Measurements from ENCODE around the gene MYO1C.
"Not testable (repeated sequence)": the region's sequence is repeated elsewhere in the genome, so short reads cannot be mapped to it uniquely, and the experiment has no call there.

MYO1C gene

DNA sequence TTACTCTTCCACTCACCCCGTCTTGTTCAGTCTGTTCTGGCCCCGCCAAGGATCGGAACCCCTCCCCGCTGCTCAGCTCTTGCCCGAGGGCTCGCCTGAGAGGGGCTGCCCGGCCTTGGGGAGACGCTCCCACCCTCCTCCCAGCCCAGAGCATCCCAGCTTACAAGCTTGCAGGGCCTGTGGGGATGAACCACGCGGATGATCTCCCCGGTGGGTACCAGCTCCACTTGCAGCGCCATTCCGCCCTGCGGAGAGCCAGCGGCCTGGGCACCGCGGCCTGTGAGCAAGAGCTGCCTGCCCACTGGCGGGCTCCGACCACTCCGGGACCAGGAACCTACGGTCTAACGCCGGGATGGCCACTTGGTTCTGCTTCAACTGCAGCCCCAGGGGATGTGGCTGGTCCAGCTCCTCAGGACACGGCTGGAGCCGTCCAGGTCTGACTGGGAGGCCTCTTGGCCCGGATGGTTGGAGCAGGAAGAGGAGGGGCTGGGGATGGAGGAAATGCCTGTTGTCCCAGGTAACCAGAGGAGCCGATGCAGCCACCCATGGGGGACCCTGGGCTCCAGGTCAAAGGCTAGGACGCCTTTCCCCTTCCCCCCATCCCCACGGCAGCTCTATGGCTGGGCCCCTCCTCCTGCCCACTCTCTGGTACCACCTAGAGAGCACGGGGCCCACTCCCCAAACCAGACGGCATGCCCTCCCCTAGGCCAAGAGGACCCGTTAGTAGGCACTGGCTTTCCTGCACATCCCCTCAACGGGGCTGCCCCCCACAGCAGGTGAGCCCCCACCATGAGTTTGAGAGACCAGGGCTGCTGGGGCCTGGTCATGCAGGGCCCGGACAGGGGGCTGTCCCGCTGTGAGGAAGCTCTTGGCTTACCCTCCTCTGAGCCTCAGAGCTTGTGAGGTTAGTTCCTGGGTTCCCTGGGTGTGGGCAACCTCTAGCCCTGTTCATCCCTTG lies at the start of gene MYO1C:
TSS of gene MYO1C (minus strand) at position 438 of the 958 bp plus-strand sequence. CDS start at position 239, 199 bp downstream.
- no peak for DNase-seq

DNA sequence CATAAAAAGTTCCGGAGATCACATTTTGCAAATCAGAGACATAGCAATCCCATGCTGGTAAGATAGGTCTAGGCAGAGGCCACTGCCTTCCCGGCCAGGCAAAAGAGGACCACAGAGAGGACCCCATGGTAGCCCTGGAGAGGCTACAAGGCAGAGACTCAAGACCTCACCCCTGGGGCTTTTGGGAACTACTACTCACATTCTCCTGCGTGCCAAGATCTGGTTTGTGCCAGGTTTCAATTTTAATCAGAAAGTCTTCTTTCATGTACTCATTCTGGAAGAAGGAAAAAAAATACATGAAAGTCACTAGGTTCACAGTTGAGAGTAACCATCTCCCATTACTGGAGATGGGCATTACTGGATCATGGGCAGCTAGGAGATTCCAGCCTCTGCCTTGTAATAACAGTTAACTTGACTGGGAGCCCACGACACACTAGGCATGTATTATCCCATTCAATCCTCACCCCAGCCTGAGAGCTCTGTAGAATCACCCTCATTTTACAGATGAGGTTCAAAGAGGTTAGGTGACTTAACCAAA lies 49.0 kb upstream of the MYO1C start:
- no peak for DNase-seq

GRCh38 chr17:1539811-1540210 lies 47.3 kb upstream of the MYO1C start:
- DNase-seq, result no peak

GRCh38 chr17:1535737-1536136 lies 43.3 kb upstream of the MYO1C start:
- DNase-seq, result no peak

- no peak for DNase-seq
Measured at GRCh38 chr17:1533661-1534325, 41.3 kb upstream of the MYO1C start.

DNA sequence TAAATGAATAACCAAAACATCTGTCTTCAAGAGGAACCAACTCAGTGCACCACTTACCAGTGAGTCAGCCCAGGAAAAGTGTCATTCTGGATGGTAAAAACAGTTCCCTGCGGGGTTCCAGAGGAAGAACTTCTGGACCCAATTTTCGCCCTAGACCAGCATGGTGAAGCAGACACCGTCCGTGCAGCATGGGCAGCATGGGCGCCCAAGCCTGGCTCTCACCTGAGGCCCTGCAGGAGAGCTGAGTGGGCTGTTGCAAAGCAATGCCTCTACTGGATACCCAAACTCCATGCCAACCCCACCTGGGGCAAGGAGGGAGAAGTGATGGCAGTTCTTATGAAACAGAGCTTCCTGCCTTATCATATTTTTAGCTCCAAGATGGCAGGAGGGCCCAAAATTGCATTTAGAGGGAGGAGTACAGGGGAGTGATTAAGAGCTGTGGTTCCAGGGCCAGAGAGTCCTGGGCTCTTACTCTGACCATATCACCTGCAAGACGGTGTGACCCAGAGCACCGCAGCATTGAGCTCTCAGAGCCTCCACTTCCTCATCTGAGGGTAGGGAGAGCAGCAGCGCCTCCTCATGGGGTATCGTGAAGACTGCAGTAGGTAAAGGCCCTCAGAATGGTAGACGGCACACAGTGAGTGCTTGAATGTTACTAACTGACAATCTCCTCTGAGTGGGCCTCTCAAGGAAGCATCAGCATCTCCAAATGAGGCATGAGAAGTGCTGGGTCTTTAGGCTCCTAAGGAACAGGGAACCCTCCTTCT lies 40.5 kb upstream of the MYO1C start:
- peak; percentile 68 for DNase-seq

DNA sequence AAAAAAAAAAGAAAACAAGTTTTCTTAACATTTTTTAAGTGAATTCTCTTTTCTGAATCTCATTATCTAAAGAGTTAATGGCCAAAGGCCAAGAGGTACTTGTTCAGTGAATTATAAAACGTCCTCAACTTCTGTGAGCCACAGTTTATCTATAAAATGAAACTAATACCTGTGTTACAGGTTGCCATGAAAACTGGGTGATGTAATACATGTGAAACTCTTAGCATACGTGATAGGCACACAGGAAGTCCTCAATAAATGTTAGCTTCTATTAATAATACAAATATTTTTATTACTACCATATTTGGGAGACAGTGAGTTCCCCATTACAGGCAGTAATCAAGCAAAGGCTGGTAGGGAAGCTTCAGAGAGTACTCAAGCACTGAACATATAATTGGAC lies 37.4 kb upstream of the MYO1C start:
- DNase-seq, result no peak

DNA sequence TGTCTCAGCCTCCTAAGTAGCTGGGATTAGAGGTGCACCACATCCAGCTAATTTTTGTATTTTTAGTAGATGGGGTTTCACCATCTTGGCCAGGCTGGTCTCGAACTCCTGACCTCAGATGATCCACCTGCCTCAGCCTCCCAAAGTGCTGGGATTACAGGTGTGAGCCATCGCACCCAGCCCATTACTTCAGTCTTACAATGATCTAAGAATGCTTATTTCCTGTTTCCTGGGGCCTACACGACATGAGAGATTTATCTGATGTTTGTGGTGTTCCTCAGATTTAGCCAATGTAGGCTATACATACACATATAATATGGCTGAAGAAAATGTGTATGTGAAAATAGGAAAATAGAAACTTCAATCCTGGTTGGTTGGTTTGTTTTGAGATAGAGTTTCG lies 34.4 kb upstream of the MYO1C start:
- DNase-seq, result not testable (repeated sequence)

GRCh38 chr17:1522626-1523025 lies 30.1 kb upstream of the MYO1C start:
- DNase-seq, result no peak

- no peak for DNase-seq
Measured at GRCh38 chr17:1521086-1521640, 28.7 kb upstream of the MYO1C start.

- DNase-seq, result peak; percentile 29
Measured at GRCh38 chr17:1519678-1520077, 27.2 kb upstream of the MYO1C start.

DNA sequence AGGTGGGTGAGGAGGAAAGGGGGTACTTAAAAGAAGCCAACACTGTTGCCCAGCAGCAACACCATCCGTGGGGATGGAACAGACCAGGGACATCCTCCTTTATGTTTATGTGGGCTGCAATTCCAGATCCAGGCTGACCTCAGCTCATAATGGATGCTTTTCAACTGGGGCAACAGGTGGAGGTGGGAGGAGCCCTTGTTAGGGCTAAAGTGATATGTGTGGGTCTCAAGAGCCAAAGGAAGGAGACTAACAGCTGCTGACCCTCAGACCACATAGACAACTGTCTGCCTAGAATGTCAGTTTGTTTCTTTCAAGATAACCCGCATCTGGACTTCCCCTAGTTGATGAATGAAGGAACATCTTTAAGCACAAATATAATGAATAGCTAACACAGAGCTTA lies 25.9 kb upstream of the MYO1C start:
- DNase-seq, result no peak

GRCh38 chr17:1516388-1517161 lies 24.1 kb upstream of the MYO1C start, which contains the start of gene INPP5K:
Gene INPP5K (minus strand): TSS chr17:1516612. CDS start chr17:1516499, 113 bp downstream.
- DNase-seq, result peak; percentile 98

DNA sequence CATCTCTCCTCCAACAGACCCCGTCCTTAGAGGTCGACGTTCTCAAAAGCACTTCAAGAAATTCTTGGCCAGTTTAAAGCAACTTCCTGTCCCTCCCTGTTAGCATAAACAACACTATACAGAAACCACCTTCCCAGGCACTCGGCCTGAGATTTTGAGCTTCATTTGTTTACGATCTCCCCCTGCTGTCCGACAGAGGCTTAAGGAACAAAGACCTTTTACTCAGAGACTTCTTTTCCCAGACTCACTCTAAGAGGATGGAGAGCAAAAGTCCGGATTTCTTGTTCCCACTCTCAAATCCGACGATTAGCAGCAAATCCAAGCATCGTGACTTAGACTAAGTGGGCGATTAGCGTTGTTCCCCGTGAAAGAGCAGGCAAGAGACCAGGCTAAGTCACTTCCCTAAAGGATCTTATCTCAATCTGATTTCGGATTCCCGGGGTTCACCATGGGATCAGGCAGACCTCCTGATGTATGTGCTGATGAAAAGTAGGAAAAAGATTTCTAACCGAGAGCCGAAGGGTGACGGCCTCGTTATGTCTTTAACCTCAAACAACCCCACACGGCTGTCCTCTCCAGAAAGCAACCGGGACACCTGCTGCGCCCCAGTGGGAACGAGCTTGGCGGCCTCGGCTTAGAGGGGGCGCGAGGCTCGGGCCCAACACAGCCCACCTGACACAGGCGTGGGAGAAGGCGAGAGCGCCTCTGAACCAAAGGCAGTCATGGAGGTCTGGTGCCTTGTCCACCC lies 23.3 kb upstream of the MYO1C start:
- peak; percentile 67 for DNase-seq

- no peak for DNase-seq
Measured at GRCh38 chr17:1512351-1512750, 19.9 kb upstream of the MYO1C start.

- no peak for DNase-seq
Measured at GRCh38 chr17:1511756-1512321, 19.4 kb upstream of the MYO1C start.

- DNase-seq, result no peak
Measured at GRCh38 chr17:1511290-1511689, 18.8 kb upstream of the MYO1C start.

DNA sequence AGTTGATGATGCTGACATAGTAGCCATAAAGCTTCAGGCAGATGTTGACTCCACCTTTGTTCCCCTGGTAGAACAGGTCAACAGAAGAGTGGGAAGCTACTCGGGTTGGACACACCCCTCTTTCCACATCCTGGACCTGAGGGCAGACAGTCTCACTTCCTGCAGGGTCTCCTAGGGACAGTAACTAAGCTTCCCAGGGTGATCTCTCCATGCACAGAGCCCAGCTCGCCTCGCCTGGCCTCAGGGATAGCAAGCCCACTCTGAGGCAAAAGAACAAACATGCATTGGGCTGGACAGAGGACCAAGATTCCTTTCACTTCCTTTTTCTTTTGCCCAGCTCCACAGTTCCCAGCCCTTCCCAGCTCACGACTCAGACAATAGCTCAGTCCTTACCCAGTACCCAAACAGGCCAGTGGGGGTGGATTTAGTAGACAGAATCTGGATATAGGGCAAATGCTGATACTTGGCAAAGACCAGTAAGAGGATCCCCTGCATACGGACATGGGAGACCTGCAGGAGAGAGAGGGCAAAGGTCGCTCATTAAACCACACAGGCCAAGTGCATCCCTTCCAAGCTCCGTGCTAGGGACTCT lies 16.9 kb upstream of the MYO1C start:
- peak; percentile 31 for DNase-seq

GRCh38 chr17:1508709-1509108 lies 16.2 kb upstream of the MYO1C start:
- DNase-seq, result not testable (repeated sequence)

DNA sequence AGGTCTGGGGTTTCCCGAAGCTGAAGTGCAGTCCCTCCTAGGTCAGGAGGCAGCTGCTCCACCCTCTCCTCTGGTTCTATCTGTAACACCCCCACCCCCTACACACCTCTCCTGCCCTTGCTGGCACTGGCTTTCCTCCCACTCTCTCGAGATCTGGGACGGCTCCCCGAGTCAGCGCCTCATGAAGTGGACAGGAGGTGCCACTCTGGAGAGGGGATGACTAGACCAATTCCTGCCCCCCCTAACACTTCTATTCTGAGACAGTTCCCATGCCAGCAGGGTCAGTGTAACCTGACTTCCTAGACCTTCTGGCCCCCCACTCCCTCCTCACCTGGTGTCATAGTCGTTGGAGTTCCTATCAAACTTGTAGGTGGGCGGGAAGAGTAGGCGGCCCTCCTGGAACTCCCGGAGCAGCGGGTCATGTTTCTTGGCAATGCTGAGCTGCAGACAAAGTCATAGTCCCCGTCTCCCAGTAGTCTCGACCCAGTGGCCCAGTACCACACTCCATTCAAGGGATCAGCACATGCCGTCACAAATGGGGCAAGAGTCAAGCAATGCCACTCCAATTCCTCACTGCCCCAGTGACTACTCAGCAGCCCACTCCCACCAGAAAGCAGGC lies 14.3 kb upstream of the MYO1C start:
- DNase-seq, result no peak

Data from MV-4-11 (cell line).